HG03521 (cell line): ENCODE data around the gene CTNNAL1.
"Not testable (repeated sequence)": the region's sequence is repeated elsewhere in the genome, so short reads cannot be mapped to it uniquely, and the experiment has no call there.

Experiments used
- ATAC-seq: cut with Tn5 transposase; IDR thresholded peaks from one replicate; pipeline ENCODE4 v1.9.1; 2021; ENCODE audit warnings: mild to moderate bottlenecking, moderate library complexity; ENCODE audit not compliant: unreplicated experiment

CTNNAL1 gene, protein sequence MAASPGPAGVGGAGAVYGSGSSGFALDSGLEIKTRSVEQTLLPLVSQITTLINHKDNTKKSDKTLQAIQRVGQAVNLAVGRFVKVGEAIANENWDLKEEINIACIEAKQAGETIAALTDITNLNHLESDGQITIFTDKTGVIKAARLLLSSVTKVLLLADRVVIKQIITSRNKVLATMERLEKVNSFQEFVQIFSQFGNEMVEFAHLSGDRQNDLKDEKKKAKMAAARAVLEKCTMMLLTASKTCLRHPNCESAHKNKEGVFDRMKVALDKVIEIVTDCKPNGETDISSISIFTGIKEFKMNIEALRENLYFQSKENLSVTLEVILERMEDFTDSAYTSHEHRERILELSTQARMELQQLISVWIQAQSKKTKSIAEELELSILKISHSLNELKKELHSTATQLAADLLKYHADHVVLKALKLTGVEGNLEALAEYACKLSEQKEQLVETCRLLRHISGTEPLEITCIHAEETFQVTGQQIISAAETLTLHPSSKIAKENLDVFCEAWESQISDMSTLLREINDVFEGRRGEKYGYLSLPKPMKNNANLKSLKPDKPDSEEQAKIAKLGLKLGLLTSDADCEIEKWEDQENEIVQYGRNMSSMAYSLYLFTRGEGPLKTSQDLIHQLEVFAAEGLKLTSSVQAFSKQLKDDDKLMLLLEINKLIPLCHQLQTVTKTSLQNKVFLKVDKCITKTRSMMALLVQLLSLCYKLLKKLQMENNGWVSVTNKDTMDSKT

DNA sequence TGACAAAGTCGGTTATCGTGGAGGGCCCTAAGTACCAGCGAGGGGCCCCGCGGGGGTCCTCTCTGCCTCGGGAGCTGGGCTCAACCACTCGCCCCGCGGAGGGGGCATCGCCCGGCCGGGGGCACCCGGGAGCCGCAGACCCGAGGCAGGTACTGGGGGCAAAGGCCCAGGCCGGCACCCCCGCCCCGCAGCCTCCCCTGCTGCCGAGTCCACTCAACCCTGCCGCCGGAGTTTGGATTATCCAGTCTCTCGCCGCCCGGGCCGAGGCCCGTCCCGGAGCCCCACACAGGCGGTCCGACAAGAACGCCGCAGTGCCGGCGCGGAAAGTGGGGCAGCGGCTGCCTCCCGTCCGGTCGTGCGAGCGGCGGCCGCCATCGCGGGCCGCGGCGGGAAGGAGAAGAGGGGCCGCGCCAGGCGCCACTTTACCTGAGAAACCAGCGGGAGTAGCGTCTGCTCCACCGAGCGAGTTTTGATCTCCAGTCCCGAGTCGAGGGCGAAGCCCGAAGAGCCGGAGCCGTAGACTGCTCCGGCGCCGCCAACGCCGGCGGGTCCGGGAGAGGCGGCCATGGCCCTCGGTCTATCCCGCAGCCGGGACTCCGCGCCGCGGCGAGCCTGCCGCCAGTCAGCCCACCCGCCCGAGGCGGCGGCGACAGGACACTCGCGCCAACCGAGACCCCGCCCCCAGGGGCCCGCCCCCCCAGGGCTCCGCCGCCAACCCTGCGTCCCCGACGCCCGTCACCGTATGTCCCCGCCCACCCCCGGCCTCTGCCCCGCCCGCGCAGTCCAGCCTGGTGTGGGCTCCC, at the start of gene CTNNAL1:
Gene CTNNAL1 (minus strand): TSS at position 624 of the 803 bp plus-strand sequence. CDS start 57 bp downstream, at position 567.
- ATAC-seq = peak; percentile 72

DNA sequence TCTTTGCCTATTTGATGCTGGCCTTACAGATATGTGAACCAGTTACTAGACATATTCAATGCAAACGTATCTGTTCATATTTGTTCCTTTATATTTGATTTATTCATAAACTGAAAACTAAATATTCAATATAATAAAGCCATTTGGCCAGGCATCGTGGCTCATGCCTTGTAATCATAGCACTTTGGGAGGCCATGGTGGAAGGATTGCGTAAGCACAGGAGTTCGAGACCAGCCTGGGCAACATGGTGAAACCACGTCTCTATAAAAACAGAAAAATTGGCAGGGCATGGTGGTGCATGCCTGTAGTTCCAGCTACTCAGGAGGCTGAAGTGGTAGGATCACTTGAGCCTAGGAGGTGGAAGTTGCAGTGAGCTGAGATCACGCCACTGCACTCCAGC, 49.2 kb upstream of the CTNNAL1 start:
- no peak for ATAC-seq

DNA sequence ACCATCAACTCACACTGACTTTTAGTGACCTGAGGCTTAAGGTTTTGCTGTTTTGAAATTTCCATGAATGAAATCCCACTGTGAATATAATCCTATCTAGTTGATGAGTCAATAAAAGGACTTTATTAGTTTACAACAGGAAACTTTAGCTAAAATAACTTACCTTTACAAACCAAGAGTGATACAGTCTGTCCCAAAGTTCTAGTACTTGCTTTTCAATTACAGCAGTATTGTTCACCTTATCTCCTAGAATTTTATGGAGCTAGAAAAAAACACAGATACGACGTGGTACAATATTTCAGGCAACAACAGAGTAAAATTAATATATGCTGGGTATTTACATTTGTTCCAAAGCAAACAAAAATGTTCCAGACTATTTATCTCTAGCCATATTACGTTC, 46.9 kb upstream of the CTNNAL1 start:
- no peak for ATAC-seq

DNA sequence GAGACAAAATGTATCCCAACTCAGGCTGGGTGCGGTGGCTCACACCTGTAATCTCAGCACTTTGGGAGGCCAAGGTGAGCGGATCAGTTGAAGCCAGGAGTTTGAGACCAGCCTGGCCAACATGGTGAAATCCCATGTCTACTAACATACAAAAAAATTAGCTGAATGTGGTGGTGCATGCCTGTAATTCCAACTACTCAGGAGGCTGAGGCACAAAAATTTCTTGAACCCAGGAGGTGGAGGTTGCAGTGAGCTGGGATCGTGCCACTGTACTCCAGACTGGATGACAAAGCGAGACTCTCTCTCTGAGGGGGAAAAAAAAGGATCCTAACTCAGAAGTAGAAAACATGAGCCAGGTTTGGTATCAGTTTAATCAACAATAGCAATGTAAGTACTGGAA, 39.8 kb upstream of the CTNNAL1 start:
- ATAC-seq = not testable (repeated sequence)

DNA sequence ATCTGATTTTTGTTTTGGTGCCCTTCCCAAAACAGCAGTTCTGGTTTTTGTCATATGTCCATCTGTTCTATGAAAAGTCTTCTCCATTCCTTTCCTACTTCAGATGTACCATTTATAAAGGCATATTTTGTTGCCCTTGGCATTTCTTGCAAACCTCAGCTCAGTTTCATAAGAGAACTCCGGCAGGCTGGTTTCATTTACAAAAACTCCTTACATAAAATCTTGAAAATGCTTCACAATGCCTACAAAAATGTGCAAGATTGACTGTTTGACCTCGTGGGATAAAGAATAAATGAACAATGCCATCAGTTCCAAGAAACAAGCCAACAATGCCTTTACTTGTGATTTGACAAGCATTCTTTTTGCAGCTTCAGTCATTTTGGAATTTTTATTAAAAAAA, 39.1 kb upstream of the CTNNAL1 start:
- no peak for ATAC-seq

DNA sequence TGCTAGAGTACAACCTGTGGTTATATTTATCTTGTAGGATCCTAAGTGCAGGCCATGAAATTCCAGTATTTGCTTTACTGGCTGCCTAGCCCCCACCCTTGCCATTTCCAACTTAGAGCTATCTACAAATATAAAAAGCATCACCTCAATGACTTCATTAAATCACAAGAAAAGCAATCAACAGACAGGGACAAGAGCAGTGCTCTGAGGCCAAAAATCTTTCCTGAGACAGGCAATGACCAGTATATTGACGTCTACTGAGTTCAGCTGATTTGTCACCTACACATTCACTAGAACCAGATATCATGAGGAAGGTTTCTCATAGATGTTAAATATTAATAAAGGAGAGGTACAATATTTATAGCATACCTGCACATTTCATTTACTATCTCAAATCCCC, 38.4 kb upstream of the CTNNAL1 start:
- no peak for ATAC-seq

DNA sequence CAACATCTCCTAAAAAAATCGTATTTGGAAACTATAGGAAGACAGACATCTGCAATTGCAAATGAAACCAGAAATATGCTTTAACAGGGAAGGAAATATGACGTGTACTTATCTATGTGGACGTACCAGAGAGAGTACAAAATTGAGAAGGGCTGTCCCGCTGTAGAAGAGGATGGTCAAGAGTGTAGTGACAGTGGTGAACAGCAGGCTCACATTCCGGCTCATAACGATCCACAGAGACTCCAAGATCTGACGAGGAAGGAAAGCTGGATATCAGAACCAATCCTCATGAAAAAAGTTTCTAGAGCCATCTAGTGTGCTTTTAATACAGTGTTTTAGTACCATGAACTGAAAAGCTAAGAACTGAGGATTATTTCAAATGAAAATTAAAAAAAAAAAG, 37.1 kb upstream of the CTNNAL1 start:
- no peak for ATAC-seq

DNA sequence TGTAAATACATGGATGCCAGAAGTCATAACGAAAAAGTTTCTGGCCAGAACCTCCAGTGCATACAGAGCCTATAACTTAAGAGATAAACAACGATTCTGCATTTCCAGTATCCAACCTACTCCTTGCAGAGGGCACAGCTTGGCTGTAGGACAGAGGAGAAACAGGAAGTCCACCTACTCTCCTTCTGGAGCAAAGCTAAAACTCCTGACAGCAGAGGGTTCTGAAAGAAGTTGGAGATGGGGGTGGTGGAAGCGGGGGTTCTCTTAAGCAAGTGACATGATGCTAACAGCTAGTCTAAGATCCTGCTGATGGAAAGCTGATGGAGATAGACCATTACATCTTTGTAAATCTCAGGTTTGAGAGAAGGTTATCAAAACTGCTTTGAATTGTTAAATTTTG, 35.5 kb upstream of the CTNNAL1 start:
- no peak for ATAC-seq

DNA sequence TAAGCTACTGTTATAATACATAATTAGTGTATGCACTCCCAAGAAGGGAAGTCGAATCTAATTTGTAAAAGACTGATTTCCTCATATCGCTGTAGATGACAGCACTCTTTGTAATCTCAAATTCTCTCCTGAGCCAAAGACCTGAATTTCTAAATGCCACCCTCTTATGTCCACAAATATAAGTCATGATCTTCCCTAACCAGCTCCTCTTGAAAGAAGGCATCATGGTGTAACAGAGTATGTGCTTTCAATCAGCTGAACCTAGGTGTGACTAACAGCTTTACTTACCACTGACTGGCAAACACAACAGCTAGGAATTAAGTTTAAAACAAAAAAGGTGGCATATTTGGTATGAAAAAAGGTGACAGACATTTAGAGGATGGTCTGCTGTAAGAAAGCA, 34.0 kb upstream of the CTNNAL1 start:
- ATAC-seq = no peak

DNA sequence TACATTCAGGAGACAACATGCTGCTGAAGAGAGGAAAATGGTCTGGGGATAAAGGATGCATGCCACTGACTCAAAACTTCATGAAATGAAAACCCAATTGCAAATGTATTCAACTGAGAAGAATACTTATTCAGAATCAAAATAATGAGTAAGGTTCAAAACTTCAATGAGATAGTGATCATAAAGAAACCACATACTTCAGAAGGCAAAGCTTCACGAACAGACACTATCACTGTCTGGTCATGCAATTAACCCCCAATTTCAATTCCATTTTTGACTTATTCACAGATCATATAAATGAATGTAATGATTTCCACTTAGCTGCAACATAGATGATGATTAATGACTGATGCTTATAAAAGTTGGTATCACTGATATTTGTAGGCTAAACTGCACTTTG, 33.0 kb upstream of the CTNNAL1 start:
- ATAC-seq = no peak

DNA sequence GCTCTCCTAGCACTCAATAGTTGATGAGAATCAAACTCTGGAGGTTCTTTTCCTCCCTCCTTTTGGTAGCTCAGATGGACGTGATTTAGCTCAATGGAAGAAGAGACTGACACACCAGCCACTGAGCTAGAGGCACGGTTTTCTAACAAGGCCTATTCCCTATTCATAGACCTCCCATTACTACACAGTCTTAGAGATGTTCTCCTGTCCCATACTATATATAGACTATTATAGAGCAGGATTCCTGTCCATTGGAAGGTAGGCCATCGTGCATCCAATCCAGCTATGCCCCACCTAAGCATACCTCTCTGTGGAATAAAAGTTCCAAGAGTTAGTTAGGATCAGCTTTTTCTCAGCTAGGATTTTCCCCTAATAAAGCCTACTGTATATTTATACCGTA, 30.3 kb upstream of the CTNNAL1 start:
- no peak for ATAC-seq

DNA sequence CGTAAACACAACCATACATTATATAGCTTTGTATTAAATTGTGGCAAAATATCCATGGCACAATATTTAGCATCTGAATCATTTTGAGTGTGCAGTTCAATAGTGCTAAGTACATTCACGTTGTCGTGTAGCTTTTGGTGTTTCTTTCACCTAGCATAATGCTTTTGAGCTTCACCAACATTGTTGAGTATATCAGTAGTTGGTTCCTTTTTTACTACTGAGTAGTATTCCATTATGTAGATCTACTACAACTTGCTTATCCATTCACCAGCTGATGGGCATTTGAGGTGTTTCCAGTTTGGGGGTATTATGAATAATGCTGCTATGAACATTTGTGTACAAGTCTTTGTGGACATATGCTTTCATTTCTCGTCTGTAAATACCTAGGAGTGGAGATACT, 27.3 kb upstream of the CTNNAL1 start:
- no peak for ATAC-seq

DNA sequence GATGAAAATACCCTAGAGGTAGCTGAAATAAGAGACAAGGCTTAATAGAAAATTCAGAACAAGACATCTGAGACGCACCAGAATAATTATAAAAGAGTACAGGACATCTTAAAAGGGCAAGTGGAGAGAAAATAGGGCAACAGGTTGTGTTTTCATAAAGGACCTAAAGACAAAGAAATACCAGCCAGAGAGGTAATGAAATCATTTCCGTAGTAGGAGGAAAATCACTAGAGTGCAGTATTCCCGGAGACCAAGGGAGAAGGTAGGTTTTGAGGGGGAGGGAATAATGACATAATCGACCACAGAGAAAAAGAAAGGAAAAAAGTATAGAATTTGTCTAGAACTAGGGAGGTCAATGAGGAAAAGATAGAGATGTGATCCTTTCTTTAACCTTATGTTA, 26.2 kb upstream of the CTNNAL1 start:
- ATAC-seq = no peak

DNA sequence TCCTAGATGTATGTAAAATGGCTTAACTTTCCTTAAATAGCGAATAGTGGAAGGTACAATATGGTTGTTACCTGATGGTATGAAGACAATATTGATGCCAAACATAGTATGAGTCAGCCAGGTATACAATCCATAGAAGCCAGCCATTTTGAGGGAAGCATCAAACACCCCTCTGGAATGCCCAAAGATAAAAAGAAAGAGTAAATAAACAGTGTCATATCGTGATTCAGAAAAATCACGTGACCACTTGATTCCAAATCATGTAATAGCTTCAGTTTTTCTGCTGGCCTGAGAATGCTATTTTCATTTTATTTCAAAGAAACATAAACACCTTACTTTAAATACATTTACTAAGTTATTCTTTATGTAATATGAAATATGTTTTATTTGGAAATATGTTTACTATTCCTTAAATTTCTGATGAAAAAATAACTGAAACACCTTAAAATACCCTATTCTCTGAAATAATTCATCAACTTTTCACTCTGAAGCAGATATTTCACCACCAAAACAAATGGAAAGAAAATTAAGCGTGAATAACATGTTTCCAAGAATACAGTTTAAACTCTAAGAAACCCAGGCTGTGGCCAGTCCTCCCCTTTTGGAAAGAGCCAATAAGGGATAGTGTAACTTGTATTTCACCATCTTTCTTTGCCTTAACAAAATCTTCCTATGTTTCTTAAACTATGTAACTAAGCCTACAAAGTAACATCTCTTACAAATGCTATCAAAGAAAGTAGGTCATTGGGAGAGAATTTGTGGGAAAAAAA, 24.8 kb upstream of the CTNNAL1 start:
- no peak for ATAC-seq

DNA sequence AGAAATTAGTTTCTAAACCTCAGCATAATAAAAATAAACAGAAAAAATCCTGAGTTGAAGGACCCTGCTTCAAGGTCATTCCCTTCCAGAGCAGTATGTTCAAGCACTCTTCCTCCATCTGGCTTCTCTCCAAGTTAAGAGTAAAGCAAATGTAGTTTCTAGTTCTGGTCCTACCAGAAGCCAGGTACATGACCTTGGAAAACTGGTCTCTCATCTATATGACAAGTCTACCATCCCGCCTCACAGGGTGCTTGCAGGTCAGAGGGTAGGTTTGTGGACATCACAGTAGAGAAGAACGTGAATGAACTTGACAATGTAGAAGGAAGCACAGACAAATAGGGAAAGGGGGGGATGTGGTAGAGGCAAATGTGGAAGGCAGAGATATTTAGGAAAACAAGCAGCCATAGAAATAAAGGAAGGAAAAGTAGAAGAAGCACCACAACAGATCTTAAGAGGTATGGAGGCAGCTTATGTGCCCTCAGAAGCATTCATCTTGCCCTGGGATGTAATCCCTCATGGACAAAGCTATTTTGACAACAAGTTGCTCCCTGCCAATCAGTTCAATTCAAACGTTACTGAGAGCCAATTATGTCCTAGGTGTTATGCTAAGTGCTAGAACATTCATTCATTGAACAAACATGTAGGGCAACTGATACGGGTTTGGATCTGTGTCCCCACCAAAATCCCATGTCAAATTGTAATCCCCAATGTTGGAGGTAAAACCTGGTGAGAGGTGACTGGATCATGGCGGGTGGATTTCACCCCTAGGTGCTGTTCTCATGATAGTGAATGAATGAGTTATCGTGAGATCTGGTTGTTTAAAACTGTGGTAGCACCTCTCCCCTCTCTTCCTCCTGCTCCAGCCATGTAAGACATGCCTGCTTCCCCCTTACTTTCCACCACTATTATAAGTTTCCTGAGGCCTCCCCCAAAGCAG, 23.7 kb upstream of the CTNNAL1 start:
- no peak for ATAC-seq

DNA sequence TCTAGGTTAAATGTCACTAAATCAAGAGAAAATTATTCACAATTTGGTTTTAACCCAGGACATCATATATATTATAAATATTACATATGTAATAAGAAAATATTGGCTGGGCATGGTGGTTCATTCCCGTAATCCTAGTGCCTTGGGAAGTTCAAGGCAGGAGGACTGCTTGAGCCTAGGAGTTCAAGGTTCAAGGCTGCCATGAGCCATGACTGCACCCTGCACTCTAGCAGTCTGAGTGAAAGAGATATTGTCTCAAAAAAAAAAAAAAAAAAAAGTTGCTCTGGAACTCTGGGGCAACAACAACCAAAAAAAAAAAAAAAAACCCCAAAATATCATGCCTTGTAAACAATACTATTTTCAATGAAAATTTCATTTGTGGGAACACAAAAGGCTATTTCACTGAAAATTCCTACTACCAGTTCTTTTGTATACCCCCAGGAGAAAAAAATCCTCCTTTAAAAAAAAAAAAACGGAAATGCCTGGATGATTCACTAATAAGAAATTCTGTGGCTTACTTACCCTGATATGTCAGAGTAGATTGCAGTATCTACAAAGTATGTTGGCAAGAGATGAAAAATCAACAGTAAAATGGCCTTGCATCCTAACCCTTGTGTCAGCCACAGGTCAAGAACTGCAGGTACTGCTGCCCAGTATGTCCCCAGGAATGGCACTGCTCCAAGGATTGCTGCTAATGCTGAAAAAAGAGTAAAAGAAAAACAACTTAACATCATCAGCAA, 22.6 kb upstream of the CTNNAL1 start:
- ATAC-seq = no peak

DNA sequence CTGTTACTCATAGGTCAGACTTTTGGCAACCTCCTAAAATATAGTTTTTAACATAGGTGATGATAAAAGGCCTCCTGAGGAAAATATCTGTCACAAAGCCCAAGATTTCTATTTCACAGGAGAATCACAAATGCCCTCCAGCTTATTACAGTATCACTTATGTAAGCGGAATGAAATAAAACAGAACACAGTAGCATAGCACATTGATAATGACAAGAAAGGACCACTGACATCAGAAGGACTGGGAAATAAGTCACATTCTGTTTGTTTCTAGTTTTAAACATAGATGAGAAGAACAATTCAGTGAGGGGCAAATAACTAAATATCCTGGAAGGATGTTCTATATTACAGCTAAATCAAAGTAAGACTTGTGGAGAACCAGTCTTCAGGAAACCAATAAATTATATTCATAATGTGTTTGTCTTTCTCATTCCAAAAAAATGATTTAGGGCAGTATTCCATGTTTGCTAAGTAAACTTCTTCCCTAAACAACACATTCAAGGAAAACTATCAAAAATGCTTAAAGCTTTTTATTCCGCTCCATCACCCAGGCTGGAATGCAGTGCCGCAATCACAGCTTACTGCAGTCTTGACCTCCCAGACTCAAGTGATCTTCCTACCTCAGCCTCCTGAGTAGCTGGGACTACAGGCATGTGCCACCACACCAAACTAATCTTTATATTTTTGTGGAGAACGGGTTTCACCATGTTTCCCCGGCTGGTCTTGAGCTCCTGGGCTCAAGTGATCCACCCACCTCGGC, 20.8 kb upstream of the CTNNAL1 start:
- ATAC-seq = no peak

DNA sequence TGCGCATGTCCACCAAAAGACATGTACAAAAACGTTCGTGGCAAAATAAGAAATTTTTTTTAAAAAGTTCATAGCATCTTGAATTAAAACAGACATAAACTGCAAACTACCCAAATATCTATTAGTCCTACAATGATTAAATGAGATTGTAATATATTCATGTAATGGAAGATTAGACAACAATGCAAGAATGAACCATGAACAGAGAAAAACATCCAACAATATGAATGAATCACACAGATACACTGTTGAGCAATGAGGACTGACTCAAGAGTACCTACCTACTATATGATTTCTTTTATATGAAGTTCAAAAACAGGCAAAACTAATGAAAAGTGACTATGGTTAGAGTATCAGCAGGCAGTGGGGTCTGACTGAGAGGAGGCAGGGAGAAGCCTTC, 17.9 kb upstream of the CTNNAL1 start:
- no peak for ATAC-seq
